CD4-positive, alpha-beta T cell treated with Interleukin-1 beta for 1 hour (primary cell): ENCODE results near the gene FBN2.
"Not testable (repeated sequence)": the region's sequence is repeated elsewhere in the genome, so short reads cannot be mapped to it uniquely, and the experiment has no call there.

Experiments used
- DNase-seq, 2 donors: peaks; one replicate each; pipeline ENCODE4 v3.0.0-alpha.2; 2020 to 2022

The FBN2 gene

DNA sequence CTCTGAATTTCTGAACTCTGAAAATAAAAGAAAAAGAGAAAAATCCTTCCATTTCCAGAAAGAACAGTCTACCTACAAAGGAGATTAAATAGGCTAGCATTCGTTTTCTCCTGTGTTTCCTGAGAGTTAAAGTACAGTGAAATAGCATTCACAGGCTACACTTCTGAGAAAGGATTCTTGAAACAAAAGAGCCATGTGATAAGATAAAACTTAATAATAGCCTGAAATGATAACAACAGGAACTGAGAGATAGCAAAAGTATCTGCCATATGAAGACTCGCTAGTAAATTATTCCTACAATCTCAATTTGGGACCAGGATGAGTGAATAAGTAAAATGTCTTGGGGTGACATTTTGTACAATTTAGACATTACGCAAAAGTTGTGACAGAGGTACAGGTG is 62.4 kb downstream of the FBN2 start:
- DNase-seq = no peak

DNA sequence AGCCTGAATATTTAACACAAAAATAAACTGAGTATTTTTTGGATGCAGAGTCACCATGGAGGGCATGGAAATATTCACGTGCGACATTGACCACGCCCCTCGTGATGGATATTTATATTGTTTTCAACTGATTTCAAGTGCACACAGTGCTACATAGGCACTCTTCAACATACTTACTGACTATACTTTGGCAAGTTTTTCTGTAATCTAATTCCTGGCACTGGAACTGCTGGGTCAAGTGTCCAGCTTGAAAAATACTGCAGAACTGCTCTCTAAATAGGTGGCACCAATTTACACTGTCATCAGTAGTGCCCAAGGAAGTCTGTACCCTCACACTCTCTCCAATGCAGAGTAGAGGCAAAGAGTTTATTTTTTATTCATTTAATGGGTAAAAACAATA is 65.1 kb downstream of the FBN2 start:
- DNase-seq = no peak

DNA sequence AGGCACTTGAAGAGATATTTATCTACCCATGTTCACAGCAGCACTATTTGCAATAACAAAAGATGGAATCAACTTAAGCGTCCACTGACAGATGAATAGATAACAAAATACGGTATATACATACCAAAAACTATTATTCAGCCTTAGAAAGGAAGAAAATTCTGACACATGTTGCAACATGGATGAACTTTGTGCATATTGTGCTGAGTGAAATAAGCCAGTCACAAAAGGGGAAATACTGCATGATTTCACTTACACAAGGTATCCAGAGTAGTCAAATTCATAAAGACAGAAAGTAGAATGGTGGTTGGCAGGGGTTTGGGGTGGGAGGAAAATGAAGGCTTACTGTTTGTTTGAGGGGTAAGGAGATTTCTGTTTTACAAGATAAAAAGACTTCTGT is 66.0 kb downstream of the FBN2 start:
- no peak for DNase-seq

DNA sequence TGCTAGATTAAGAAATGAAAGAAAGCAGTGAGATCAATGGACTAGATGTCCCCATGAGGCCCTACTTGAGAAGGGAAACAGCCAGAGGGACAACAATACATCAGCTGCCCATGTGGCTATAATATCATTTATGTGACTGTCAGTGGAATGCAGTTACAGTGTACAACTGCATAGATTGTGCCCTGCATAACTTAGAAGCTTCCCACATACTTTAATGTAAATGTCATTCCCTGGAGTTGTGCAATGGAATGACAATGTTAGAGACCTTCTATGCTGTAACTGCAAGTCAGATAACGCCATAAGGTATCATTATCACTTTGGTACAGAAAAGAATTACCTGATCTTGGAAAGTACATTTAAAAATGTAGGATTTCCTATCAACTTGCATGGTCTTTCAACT is 67.4 kb downstream of the FBN2 start:
- no peak for DNase-seq

DNA sequence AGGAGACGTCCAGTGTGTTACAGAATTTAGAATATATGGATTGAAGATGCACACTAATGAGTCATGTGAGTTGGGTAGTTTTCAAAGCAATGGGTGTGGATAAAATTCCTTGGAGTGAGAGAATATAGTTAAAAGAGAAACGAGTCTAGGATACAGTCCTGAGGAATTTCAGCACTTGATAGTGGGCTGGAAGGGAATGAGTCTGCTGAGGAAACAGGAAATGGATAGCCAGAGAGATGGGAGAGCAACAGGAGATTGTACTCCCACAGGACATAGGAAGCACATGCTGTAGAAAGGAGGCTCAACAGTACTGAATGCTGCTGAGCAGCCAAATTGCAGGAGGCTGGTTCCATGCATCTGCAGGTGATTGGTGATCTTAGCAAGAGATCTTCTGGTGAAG is 68.1 kb downstream of the FBN2 start:
- no peak for DNase-seq

DNA sequence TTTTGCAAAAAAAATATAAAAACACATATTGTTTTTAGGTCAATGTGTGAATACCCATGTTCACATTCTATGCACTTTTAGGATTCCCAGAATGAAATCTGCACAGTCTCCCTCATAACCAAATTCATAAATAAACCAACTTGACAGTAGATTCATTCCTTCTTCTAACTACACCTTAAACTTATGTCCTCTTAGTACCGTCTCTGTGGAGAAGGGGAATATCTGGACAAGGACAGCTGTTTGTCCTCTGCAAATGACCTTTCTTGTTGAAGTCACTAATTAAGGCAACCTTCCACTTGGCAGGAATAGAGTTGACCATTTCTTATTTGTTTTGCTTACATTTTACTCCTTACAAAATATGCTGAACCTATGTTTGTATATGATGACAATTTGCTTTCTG is 71.1 kb downstream of the FBN2 start:
- DNase-seq = no peak

DNA sequence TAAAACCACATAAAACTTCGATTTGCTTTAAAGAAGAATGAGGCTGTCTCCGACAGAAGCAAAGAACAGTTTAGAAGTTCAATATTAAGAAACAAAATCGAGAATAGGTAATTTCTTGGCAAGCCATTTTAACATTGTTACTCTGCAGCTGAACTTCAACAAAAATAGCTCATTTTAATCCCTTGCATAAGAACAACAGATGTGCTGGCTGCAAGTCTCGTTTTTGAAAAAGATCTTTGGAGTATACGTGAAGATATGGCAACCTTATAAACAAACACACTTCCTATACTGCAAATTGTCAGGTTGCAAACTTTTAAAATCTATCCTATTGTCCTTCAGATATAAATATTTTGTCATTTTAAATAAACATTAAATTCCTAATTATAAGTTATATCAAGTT is 71.5 kb downstream of the FBN2 start:
- no peak for DNase-seq

DNA sequence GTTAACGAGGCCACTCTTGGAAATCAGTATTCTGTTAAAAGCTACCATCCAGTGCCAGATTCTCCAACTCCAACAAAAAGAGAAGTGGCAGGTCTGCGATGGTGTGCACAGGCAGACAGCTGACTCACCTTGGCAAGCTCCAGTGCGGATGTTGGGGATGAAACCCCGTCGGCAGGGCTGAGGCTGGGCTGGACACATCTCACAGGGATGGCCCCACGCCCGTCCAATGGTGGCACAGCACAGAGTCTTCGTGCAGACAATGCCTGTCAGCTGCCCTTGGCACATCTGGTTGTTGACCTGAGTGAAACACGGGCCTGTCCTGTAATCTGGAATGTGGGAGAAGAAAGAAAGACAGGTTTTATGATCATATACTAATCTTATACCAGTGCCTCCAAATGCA is 73.4 kb downstream of the FBN2 start:
- DNase-seq = no peak

DNA sequence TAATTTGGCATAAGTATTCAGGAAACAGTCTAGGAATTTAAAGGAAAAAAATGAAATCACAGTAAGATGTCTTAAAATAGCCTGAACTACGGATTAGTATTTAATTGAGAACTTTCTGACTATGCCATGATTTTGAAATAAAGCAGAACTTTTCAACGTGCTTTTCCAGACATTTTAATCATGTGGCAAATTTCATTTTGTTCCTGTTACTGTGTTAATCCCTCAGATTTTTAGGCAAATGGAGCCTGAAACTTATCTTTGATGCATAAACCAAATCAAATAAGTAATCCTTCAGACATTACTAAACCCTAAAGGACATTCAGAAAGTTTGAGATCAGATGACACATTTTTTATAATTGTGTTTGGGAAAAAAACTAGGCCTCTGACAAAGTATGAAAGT is 75.7 kb downstream of the FBN2 start:
- no peak for DNase-seq

DNA sequence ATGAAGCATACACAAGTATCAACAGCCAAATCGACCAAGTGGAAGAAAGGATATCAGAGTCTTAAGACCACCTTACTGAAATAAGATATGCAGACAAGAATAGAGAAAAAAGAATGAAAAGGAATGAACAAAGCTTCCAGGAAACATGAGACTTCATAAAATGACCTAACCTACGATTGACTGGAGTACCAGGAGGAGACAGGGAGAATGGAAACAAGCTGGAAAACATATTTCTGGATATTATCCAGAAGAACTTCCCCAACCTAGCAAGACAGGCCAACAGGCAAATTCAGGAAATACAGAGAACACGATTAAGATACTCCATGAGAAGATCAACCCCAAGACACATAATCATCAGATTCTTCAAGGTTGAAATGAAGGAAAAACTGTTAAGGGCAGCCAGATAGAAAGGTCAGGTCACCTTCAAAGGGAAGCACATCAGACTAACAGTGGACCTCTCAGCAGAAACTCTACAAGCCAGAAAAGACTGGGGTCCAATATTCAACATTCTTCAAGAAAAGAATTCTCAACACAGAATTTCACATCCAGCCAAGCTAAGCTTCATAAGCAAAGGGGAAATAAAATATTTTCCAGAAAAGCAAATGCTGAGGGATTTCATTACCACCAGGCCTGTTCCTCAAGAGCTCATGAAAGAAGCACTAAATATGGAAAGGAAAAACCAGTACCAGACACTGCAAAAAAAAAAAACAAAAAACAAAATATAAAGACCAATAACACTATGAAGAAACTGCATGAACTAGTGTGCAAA is 80.7 kb downstream of the FBN2 start:
- not testable (repeated sequence) for DNase-seq

DNA sequence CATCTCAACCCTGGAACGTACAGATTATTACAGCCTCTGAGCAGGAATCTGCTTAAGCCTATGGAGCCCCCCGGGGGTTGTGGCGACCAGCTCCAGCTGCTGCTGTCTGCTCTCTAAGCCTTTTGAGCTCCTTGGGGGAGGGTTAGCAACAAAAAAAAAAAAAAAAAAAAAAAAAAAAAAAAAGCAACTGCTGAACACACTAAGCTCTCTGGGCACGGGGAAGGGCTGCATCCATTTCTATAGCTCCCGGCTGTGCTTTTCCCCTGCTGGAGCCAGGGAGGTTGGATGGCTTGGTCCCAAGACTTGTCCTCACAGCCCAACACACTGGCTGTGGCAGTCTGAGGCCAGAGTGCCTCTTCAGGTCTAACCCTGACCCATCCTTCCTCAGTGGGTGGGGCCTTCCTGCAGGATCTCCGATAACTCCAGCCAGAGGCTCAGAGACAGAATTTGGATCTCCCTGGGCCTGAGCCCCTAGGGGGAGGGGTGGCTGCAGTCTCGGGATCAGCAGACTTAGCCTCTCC is 82.1 kb downstream of the FBN2 start:
- no peak for DNase-seq

DNA sequence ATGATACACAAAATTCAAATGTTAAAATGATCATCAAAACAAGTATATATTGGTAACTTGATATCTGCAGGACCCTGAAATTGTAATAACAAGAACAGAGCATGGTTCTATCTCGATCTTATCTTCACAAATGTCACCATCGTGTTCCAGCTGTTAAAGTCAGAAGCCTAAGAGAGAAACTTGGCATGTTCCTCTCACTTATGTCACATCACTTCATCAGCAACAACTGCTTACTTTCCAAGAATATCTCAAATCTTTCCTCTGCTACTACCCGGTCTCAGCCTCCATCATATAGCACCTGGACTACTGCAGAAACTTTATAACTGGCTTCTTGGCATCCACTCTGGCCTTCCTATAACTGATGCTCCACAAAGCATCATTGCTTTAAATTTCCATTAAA is 84.9 kb downstream of the FBN2 start:
- no peak for DNase-seq

DNA sequence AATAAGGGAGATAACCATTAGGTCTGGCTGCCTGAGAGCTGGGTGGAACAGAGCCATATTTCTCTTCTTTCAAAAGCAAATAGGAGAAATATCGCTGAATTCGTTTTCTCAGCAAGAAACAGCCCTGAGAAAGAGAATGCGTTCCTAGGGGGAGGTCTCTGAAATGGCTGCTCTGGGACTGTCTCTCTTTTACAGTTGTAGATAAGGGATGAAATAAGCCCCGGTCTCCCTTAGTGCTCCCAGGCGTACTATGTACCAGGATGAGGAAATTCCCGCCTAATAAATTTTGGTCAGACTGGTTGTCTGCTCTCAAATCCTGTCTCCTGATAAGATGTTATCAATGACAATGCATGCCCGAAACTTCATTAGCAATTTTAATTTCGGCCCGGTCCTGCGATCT is 90.8 kb downstream of the FBN2 start:
- DNase-seq = not testable (repeated sequence)

DNA sequence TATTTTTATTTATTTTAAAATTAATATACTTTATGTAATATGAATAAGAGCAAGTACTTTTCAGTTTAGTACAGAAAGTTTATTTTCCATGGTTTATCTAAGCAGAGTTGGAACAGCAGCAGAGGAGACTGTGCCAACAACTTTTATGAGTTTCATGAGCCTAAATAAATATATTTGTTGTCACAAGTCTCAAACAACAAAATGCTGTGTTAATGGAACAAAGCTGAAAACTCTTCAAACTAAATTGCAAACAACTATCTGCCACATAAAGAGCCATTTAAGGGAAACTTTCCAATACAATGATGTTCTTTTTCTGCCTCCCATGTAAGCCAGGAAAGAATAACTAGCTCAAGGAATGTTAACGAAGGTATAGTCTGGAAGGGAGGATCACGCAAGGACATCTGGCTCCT is 96.1 kb downstream of the FBN2 start:
- DNase-seq = no peak

DNA sequence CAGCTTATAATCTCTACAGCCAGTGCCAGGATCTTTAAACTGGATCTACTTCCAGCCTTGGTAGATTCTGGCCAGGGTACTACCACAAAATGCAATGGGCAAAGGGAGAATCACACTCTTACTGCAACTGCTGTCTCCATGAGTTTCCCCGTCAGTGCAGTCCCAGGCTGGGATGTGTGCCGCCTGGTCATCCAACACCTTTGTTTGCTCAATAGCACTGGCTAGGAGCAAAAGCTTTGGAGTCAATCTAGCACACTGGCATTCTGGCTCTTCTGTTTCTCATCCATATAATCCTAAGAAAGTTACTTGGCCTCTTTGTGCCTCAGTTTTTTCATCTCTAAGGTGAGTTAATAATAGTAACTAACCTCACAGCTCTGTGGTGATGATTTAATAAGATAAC is 96.9 kb downstream of the FBN2 start:
- DNase-seq = no peak

DNA sequence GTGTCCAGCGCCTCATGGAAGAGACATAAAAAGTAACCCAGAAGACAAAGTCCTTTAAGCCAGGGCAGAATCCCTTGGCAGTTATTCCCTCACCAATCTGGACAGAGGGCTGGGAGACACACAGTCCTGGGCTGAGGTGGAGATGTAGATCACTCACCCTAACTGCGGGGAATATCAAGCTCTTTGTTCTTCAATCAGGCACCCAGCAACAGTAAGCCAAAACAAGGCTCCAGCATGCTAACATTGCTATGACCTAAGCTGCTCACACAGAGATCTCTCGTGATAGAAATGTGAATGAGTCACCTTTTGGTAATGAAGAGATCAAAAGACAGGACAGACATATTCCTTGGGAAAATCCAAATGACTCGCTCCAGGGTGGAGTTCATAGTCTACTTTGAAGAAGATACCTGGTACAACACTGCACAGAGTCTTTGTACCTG is 101.3 kb downstream of the FBN2 start:
- no peak for DNase-seq

DNA sequence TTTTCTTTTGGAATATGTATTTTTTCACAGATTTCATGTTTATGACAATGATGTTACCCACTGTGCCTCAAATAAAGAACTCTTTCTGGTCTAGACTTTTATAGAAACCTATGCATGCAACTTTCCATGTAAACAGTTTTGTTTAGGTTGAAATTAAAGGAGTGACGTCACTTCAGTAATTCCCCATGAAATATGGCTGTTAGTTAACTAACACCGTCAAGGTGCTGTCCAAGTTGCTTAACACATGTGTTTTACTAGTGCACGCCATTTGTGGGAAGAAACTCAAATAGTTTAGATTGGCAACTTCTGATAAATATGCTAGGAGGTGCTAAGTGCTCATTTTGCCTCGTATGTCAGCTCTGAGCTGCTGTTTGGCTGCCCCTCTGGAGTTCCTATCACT is 102.2 kb downstream of the FBN2 start:
- no peak for DNase-seq

DNA sequence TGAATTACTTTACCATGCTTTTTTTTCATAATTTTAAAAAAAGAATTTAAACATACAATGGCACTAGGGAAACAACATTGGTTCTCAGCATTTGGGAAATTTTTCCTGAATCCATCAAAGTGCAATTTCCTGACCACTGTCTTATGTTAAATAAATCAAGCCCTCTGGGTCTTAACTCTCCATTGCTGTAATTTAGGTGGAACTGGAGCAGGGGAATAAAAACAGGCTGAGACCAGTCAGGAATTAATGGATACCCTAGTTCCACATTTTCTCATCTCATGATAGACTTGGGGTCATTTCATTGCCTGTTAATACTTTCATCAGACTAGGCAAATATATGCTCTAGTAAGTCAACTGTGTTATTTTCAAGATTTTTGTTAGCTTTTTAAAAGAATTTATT is 103.1 kb downstream of the FBN2 start:
- no peak for DNase-seq

DNA sequence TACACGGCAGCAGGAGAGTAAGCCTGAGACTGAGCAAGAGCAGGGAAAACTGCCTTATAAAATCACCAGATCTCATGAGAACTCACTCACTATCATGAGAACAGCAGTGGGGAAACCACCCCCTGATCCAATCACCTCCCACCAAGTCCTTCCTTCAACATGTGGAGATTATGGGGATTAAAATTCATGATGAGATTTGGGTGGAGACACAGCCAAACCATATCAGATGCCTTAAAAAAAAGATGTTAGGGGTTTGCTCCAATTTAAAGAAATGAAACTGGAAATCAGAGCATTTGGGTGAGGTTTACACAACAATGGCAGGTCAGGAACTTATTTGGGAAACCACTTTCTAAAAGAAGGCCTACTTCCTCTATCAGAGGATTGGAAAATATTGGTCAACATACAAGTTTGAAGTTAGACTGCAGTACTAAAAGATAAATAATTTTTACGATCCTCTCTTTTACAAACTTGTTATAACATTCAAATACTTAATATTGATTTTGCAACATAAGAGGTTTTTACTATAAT is 105.1 kb downstream of the FBN2 start:
- no peak for DNase-seq

DNA sequence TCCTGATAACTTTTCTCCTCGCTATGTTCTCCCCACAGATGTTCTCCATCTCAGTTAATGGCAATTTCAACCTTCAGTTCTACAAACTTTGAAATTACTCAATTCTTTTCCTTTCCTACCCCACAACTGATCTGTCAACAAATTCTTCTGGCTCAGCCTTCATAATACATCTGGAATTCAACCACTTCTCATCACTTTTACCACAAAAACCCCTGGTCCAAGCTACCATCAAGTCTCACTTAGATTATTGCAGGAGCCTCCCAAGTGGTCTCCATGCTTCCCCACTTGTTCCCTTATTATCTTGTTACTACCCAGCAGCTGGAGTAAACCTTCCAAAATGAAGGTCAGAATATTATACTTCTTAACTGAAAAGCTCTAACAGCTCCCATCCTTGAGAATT is 110.1 kb downstream of the FBN2 start:
- DNase-seq = no peak

DNA sequence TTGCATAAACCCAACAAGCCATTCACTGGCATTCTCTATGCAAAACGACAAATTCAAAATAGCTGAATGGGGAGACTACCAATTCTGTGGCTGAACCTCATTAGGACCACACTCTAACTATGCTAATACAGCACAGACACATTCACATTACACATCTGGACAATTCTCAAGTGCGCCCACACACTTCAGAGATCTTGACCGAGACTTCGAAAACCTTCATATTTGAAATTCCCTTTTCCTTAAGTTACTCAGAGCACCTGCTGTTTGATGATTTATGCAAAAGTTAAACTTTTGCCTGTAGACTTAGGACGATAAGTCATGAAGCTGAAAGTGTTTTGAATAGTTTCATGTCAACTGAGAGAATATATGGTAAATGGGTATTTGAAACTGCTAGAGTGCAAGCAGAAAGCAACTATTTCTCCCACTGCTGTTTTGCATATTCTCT is 111.9 kb downstream of the FBN2 start:
- DNase-seq = no peak

DNA sequence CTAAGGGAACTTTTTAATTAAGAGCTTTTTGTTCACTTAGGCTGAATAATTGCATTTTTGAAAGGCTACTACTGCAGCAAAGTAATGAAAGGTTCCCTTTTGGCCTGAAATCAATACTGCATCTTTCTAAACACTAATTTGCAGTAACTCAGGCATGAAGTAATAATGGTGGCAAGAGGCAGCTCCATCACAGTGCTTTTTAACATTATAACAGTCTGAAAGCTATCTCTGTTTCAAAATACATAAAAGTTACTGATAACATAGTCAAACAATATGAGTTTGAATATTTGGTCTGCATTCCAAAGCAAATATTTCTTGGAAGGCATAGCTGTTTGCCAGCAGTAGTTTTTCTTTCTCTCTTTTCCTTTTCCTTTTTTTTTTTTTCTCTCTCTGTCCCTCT is 113.4 kb downstream of the FBN2 start:
- DNase-seq = no peak

DNA sequence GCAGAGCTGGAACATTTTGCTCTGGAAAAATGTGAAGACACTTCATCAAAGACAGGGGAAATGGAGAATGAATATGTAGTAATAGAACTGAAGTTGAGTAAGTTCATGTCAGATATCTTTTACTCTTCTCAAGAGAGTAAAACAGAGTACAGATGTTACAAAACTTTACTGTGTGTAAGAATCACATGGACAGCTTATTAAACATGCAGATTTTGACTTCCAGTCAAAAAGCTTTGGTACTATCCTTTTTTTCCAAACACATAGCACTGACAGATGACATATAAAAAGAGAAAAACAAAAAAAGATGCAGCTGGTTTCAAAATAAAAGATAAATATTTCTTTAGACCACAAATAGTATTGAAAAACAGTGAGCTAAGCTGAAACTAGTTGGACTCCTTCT is 115.4 kb downstream of the FBN2 start:
- DNase-seq = no peak

DNA sequence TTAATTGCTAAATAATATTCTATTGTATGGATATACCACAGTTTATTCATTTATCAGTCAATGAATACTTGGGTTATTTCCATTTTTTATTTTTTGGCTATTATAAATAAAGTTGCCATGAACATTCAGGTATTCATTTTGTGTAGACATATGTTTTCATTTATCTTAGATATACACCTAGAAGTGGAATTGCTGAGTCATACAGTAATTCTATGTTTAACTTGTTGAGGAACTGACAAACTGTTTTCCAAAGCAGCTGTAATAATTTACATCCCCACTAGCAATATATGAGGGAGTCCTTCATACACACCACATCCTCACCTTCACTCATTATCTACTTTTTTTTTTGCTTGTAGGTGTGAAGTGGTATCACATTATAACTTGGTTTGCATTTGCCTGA is 123.6 kb downstream of the FBN2 start:
- DNase-seq = no peak

DNA sequence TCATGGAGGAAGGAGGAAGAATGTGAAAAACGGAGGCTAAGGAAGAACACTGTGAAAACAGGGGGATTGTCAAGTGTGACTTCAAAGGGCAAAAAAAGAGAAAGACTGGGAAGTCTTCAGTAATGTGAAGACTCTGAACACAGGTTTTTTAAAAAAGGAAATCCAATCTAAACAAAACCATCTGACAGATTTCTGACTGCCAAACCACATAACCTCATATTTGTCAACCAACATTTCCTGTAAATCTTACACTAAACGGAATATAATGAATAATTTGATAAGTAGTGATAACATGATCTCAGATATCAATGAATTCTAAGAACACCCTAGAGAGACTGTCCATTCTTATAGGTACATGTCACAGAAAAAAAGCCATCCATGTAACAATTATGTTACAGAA is 124.7 kb downstream of the FBN2 start:
- DNase-seq = no peak
